ENCODE measurements around the gene ANKRD55. TPM values are rescaled to one million over a fixed set of nuclear protein-coding genes. Genes with fewer than 3 reads are reported as not detected.

ANKRD55 gene
- total RNA-seq = 10 to 100 TPM; 16.1 to 17.8 TPM

DNA sequence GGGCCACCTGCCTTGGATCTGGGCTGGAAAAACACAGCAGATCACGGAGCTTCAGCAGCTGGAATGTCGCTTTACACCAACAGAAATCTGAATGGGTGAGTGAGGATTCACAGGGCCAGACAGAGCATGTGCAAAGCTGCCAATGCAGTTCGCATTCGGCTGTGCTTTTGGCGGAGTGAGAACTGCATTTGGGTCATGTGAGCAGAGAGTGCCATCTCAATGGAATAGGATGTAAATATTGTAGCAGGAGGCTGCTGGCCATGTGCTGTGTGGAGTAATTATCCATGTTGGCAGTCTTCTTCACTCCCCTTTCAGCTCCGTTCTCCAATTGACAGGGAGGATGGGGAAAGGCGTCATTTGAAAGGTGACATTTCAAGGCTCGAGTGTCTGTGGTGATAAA, at the start of gene ANKRD55:
Gene ANKRD55, minus strand, starts transcription at position 101 of the 400 bp plus-strand sequence. CDS start 417 bp downstream, outside the sequence.

Other genes starting within 250 kb of the ANKRD55 start
- gene IL6ST, start 238.4 kb downstream of the ANKRD55 start, total RNA-seq = 100 to 1,000 TPM; 156 TPM